Transverse colon (tissue), 4 donors: ENCODE data around the gene CS. TPM values are rescaled to one million over a fixed set of nuclear protein-coding genes. Genes with fewer than 3 reads are reported as not detected.

Source experiments
- DNase-seq: peaks from one replicate; pipeline ENCODE4 v3.0.0-alpha.2; 2019
- H3K27ac ChIP-seq, 4 donors: fragments of 200-600 bp; sonication (generic); 2 replicates each; pipeline ENCODE4 v1.5.1; 2016 to 2018; ENCODE audit warnings: inconsistent platforms in 4 of 4
- H3K27me3 ChIP-seq: fragments of 200-600 bp; sonication (generic); 2 replicates; pipeline ENCODE4 v1.5.1; 2017; ENCODE audit warnings: inconsistent platforms
- H3K36me3 ChIP-seq, 4 donors: fragments of 200-600 bp; sonication (generic); 2 replicates each; pipeline ENCODE4 v1.5.1; 2017 to 2019; ENCODE audit warnings: inconsistent platforms in 4 of 4
- H3K4me1 ChIP-seq, 4 donors: fragments of 200-600 bp; sonication (generic); 2 replicates each; pipeline ENCODE4 v1.5.1; 2017 to 2020; ENCODE audit warnings: inconsistent platforms in 4 of 4
- H3K4me3 ChIP-seq, 4 donors: fragments of 200-600 bp; sonication (generic); 1 replicate in 1 of 4; 2 replicates in 3 of 4; pipeline versions ENCODE4 v1.5.1 to v1.6.1; 2017 to 2019; ENCODE audit warnings: inconsistent platforms in 4 of 4
- H3K9me3 ChIP-seq, 2 donors: fragments of 200-600 bp; sonication (generic); 2 replicates each; pipeline ENCODE4 v1.5.1; 2017 to 2019; ENCODE audit warnings: inconsistent platforms in 2 of 2
- EP300 ChIP-seq: sonication (generic); formaldehyde crosslinking; IDR thresholded peaks from one replicate; pipeline ENCODE4 v1.6.1; 2017; ENCODE audit warnings: antibody characterized with exemption, low read depth
- POLR2A ChIP-seq: fragments of 450-650 bp; IDR thresholded peaks from one replicate; pipeline ENCODE4 v1.6.1; 2016; ENCODE audit warnings: antibody characterized with exemption, mild to moderate bottlenecking, moderate library complexity
- POLR2AphosphoS5 ChIP-seq, 3 donors: sonication (generic); formaldehyde crosslinking; IDR thresholded peaks; one replicate each; pipeline ENCODE4 v1.6.1; 2016; ENCODE audit warnings: antibody characterized with exemption in 3 of 3
- whole genome bisulfite sequencing, 2 donors: methylation state at CpG; one replicate each; pipeline ENCODE4 v1.1.5; 2018; ENCODE audit warnings: low coverage in 1 of 2; 5-methylcytosine and 5-hydroxymethylcytosine counted together
- in situ Hi-C, 4 donors: fragments of 200-750 bp; cut with MboI; loops; one replicate each; pipeline versions ENCODE4 v1.15.0 to v1.15.1; 2017; ENCODE audit warnings: low sequenced_read_pairs in 3 of 4, low pct_ligation_motif_present in 1 of 4, low pct_unique_long_range_greater_than_20kb in 1 of 4
- intact Hi-C: fragments of 100-400 bp; cut with DNase I; formaldehyde crosslinking; loops from one replicate; pipeline ENCODE4 v1.15.1; 2023; ENCODE audit warnings: low total_unique reads
- total RNA-seq, 4 donors: library from RNA; depleted of rRNA; stranded (reverse); fragments of >200 nt; gene quantifications; one replicate each; pipeline ENCODE4 v1.1.0, GENCODE V29; 2016
- TF ChIP-seq, protein P1 (sequence below), 5 experiments: fragments of 200-600 bp in 3 of 5; fragments of 450-650 bp in 2 of 5; sonication (generic) in 3 of 5; IDR thresholded peaks; 1 replicate in 2 of 5; 2 replicates in 3 of 5; pipeline ENCODE4 v1.5.1; 2016 to 2017; ENCODE audit warnings: antibody characterized with exemption in 5 of 5, inconsistent platforms in 3 of 5, mild to moderate bottlenecking in 2 of 5, moderate library complexity in 1 of 5

CS gene
- total RNA-seq, 4 donors from 2014 or later = 92.4 to 297 (median 213) TPM

DNA sequence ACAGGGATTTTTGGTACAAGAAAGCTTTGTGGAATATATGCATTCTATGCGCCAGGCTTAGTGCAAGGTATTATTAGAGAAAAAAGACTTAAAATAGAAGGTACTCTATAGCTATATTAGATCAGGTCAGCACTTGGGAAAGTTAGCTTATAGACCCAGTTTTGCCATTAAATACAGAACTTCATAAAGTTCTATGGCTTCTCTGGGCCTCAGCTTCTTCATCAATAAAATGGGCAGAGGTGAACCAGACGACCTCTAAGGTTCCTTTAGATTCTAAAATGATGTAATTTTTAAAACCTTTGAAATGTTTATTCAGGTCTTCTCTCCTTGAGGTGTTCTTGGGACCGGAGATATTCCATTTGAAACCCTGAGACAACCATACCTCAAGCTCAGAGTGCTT lies 8.6 kb upstream of the CS start:
- no peaks in the 10 kb centered on the region for H3K4me1 ChIP-seq
- peaks cover 0 to 27% (median 2%) of the 10 kb centered on the region in 4 donors for H3K36me3 ChIP-seq
- intact Hi-C loops (no loop called here), in situ Hi-C loops (no loop called here)
- H3K4me3 ChIP-seq = no peak overlapping the region
- TF ChIP-seq EP300 (no peak), POLR2AphosphoS5 (IDR thresholded peaks at IDR 0.05) (no peak), POLR2A (no peak)
- TF ChIP-seq, protein P1, sequence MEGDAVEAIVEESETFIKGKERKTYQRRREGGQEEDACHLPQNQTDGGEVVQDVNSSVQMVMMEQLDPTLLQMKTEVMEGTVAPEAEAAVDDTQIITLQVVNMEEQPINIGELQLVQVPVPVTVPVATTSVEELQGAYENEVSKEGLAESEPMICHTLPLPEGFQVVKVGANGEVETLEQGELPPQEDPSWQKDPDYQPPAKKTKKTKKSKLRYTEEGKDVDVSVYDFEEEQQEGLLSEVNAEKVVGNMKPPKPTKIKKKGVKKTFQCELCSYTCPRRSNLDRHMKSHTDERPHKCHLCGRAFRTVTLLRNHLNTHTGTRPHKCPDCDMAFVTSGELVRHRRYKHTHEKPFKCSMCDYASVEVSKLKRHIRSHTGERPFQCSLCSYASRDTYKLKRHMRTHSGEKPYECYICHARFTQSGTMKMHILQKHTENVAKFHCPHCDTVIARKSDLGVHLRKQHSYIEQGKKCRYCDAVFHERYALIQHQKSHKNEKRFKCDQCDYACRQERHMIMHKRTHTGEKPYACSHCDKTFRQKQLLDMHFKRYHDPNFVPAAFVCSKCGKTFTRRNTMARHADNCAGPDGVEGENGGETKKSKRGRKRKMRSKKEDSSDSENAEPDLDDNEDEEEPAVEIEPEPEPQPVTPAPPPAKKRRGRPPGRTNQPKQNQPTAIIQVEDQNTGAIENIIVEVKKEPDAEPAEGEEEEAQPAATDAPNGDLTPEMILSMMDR (IDR thresholded peaks at IDR 0.05) = no peak
- no peaks in the 10 kb centered on the region for H3K27me3 ChIP-seq
- WGBS, 2 donors = 85 to 89% methylated on average over 3 of the region's 3 CpGs
- no peak for DNase-seq
- H3K27ac ChIP-seq = no peak overlapping the region
- no peaks in the 10 kb centered on the region for H3K9me3 ChIP-seq

DNA sequence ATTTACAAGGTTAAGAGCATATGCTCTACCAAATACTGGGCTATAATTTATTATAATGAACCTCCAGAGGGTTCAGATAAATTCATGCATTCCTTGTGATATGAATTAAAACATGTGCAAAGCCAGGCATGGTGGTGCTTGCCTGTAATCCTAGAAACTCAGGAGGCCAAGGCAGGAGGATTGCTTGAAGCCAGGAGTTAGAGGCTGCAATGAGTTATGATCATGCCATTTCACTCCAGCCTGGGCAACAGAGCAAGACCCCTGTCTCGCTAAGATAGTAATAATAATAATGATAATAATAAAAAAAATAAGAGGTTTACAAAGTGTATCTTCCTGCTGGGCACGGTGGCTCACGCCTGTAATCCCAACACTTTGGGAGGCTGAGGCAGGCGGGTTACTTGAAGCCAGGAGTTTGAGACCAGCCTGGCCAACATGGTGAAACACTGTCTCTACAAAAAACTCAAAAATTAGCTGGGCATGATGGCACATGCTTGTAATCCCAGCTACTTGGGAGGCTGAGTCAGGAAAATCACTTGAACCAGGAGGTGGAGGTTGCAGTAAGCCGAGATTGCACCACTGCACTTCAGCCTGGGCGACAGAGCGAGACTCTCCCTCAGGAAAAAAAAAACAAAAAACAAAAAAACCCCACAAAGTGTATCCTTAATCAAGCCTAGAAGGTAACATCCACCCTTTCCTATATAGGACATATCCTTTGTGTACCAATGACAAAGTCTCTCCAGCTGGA lies 7.3 kb upstream of the CS start:
- 88 to 96% methylated on average over 3 to 7 of the region's 7 CpGs for WGBS, 2 donors
- Histone ChIP-seq H3K4me3 (no peak overlapping the region), H3K27me3 (no peaks in the 10 kb centered on the region), H3K9me3 (no peaks in the 10 kb centered on the region), H3K27ac (no peak overlapping the region), H3K36me3 (peaks cover 0 to 23% (median 2%) of the 10 kb centered on the region in 4 donors), H3K4me1 (peaks cover 0 to 5% (median 0%) of the 10 kb centered on the region in 4 donors)
- intact Hi-C loops = no loop called here
- TF ChIP-seq POLR2AphosphoS5 (IDR thresholded peaks at IDR 0.05) (no peak), POLR2A (no peak)
- TF ChIP-seq, protein P1 (IDR thresholded peaks at IDR 0.05) = no peak
- no peak for DNase-seq
- in situ Hi-C loops = no loop called here

DNA sequence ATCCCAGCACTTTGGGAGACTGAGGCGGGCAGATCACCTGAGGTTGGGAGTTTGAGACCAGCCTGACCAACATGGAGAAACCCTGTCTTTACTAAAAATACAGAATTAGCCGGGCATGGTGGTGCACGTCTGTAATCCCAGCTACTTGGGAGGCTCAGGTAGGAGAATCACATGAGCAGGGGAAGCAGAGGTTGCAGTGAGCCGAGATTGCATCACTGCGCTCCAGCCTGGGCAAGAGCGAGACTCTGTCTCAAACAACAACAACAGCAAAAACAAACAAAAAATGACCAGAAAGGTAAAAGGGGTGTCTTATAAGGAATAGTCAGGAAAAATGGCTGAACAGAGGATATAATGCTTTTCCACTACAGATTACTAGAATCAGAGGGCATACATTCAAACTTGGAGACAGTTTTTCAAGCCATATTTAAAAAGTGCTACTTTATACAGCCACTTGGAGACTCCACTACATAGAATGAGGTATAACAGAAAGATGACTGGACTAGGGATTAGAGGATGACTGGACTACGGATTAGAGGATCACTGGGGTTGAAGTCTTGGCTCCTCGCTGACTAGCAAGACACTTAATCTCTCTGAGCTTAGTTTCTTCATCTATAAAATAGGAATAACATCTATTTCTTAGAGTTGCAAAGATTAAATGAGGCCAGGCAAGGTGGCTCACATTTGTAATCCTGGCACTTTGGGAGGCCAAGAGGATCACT lies 4.9 kb upstream of the CS start:
- no peak overlapping the region for H3K4me3 ChIP-seq
- no peak for DNase-seq
- H3K9me3 ChIP-seq = no peaks in the 10 kb centered on the region
- H3K36me3 ChIP-seq = peaks cover 0 to 22% (median 2%) of the 10 kb centered on the region in 4 donors
- H3K4me1 ChIP-seq = peaks cover 5 to 23% (median 7%) of the 10 kb centered on the region in 4 donors
- in situ Hi-C loops (no loop called here), intact Hi-C loops (no loop called here)
- no peaks in the 10 kb centered on the region for H3K27me3 ChIP-seq
- TF ChIP-seq EP300 (no peak), POLR2AphosphoS5 (IDR thresholded peaks at IDR 0.05) (no peak), POLR2A (no peak)
- TF ChIP-seq, protein P1 (IDR thresholded peaks at IDR 0.05) = no peak
- 90 to 95% methylated on average over 4 to 8 of the region's 8 CpGs for WGBS, 2 donors
- H3K27ac ChIP-seq = no peak overlapping the region

DNA sequence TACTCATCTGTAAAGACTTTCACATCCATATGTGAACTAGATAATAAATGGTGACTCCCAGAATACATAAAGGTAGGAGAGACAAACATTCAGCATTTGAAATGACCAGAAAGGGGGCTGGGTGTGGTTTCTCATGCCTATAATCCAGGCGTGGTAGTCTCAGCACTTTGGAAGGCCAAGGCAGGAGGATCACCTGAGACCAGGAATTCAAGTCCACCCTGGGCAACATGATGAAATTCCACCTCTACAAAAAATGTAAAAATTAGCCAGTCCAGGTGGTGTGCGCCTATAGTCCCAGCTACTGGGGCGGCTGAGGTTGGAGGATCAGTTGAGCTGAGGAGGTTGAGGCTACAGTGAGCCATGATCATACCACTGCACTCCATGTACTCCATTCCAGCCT lies 4.1 kb upstream of the CS start:
- Histone ChIP-seq H3K27ac (no peak overlapping the region), H3K4me3 (no peak overlapping the region), H3K4me1 (peaks cover 5 to 25% (median 9%) of the 10 kb centered on the region in 4 donors), H3K36me3 (peaks cover 0 to 22% (median 2%) of the 10 kb centered on the region in 4 donors), H3K9me3 (no peaks in the 10 kb centered on the region), H3K27me3 (no peaks in the 10 kb centered on the region)
- intact Hi-C loops (no loop called here), in situ Hi-C loops (no loop called here)
- TF ChIP-seq POLR2AphosphoS5 (IDR thresholded peaks at IDR 0.05) (no peak), EP300 (no peak), POLR2A (no peak)
- TF ChIP-seq, protein P1 (IDR thresholded peaks at IDR 0.05) = no peak
- WGBS, 2 donors = 85% methylated on average over 3 of the region's 3 CpGs; no CpG with 5 or more reads in 1 of the 2 donors
- no peak for DNase-seq
